GM23338 (cell line): ENCODE data around the gene OR2J3. TPM values are rescaled to one million over a fixed set of nuclear protein-coding genes. Genes with fewer than 3 reads are reported as not detected.

Source experiments
- ATAC-seq: fragments of 200-7000 bp; cut with Tn5 transposase; 3 replicates; pipeline ENCODE4 v1.9.1; 2020
- DNase-seq: peaks from one replicate; pipeline ENCODE4 v3.0.0-alpha.2; 2015; ENCODE audit warnings: low spot score
- H2AFZ ChIP-seq: fragments of 200-600 bp; sonication (generic); 2 replicates; pipeline ENCODE4 v1.8.0; 2016; ENCODE audit warnings: antibody characterized with exemption, mild to moderate bottlenecking, moderate library complexity
- H3F3A ChIP-seq: fragments of 200-600 bp; sonication (generic); replicated peaks from 2 replicates; pipeline ENCODE4 v1.8.0; 2017; ENCODE audit warnings: antibody characterized with exemption, mixed run types, low read depth
- H3K27ac ChIP-seq: fragments of 200-600 bp; sonication (generic); 2 replicates; pipeline ENCODE4 v1.6.1; 2016; ENCODE audit warnings: low read depth
- H3K27me3 ChIP-seq: fragments of 200-600 bp; sonication (generic); 2 replicates; pipeline ENCODE4 v1.8.0; 2016; ENCODE audit warnings: mild to moderate bottlenecking, mixed run types, moderate library complexity; ENCODE audit not compliant: insufficient read depth
- H3K36me3 ChIP-seq: fragments of 200-600 bp; sonication (generic); 2 replicates; pipeline ENCODE4 v1.8.0; 2016; ENCODE audit warnings: mild to moderate bottlenecking; ENCODE audit not compliant: insufficient read depth
- H3K4me1 ChIP-seq: fragments of 200-600 bp; sonication (generic); 2 replicates; pipeline ENCODE4 v1.8.0; 2016; ENCODE audit warnings: mild to moderate bottlenecking, moderate library complexity; ENCODE audit not compliant: insufficient read depth
- H3K4me2 ChIP-seq: fragments of 200-600 bp; sonication (generic); 2 replicates; pipeline ENCODE4 v1.7.1; 2017; ENCODE audit warnings: mixed run types
- H3K4me3 ChIP-seq: fragments of 200-600 bp; sonication (generic); 2 replicates; pipeline ENCODE4 v1.6.1; 2016; ENCODE audit warnings: mixed run types
- H3K79me2 ChIP-seq: fragments of 200-600 bp; sonication (generic); replicated peaks from 2 replicates; pipeline ENCODE4 v1.8.0; 2017; ENCODE audit warnings: mild to moderate bottlenecking; ENCODE audit not compliant: insufficient read depth
- H3K9me2 ChIP-seq: fragments of 200-600 bp; sonication (generic); 2 replicates; pipeline ENCODE4 v1.8.0; 2017; ENCODE audit not compliant: insufficient read depth
- H4K20me1 ChIP-seq: fragments of 200-600 bp; sonication (generic); replicated peaks from 2 replicates; pipeline ENCODE4 v1.8.0; 2017; ENCODE audit warnings: mild to moderate bottlenecking; ENCODE audit not compliant: insufficient read depth
- H3K27ac Mint-ChIP-seq: 2 replicates; pipeline ENCODE4 v1.8.0; 2020; ENCODE audit warnings: inconsistent platforms, mild to moderate bottlenecking, moderate library complexity, mixed read lengths
- H3K27me3 Mint-ChIP-seq: 3 replicates; pipeline ENCODE4 v1.8.0; 2022; ENCODE audit warnings: low read depth, mild to moderate bottlenecking, moderate library complexity, mixed read lengths, inconsistent platforms; ENCODE audit not compliant: insufficient read depth, poor library complexity
- H3K36me3 Mint-ChIP-seq: 3 replicates; pipeline ENCODE4 v1.8.0; 2021; ENCODE audit warnings: low read depth, mild to moderate bottlenecking, inconsistent platforms, moderate library complexity, mixed read lengths
- H3K4me1 Mint-ChIP-seq: 3 replicates; pipeline ENCODE4 v1.8.0; 2020; ENCODE audit warnings: mild to moderate bottlenecking, inconsistent platforms, mixed read lengths
- H3K4me3 Mint-ChIP-seq: 3 replicates; pipeline ENCODE4 v1.8.0; 2021; ENCODE audit warnings: moderate library complexity, mild to moderate bottlenecking, inconsistent platforms, mixed read lengths
- H3K9me3 Mint-ChIP-seq: 3 replicates; pipeline ENCODE4 v1.8.0; 2020; ENCODE audit warnings: moderate library complexity, mild to moderate bottlenecking, inconsistent platforms, mixed read lengths
- CREB1 ChIP-seq: fragments of 250-450 bp; sonication (Bioruptor Pico); IDR thresholded peaks from 2 replicates; pipeline ENCODE4 v1.5.0; 2020; ENCODE audit warnings: low read depth, mild to moderate bottlenecking, moderate library complexity
- ETS1 ChIP-seq: IDR thresholded peaks from 2 replicates; pipeline ENCODE4 v1.6.1; 2016; ENCODE audit warnings: antibody characterized with exemption
- EZH2 ChIP-seq: fragments of 200-600 bp; sonication (generic); IDR thresholded peaks from one replicate; pipeline ENCODE4 v1.8.0; 2017; ENCODE audit warnings: antibody characterized with exemption, mild to moderate bottlenecking, low read depth; ENCODE audit not compliant: unreplicated experiment
- EZH2phosphoT487 ChIP-seq: fragments of 200-600 bp; sonication (generic); IDR thresholded peaks from one replicate; pipeline ENCODE4 v1.8.1; 2018; ENCODE audit warnings: antibody characterized with exemption; ENCODE audit not compliant: unreplicated experiment
- JUNB ChIP-seq: IDR thresholded peaks from one replicate; pipeline ENCODE4 v1.6.1; 2016; ENCODE audit warnings: antibody characterized with exemption; ENCODE audit not compliant: unreplicated experiment
- POLR2AphosphoS5 ChIP-seq: IDR thresholded peaks from 2 replicates; pipeline ENCODE4 v1.6.1; 2016; ENCODE audit warnings: antibody characterized with exemption, low read depth
- ZNF114 ChIP-seq: fragments of 250-450 bp; sonication (Bioruptor Pico); IDR thresholded peaks from 2 replicates; pipeline ENCODE4 v1.5.0; 2020; ENCODE audit warnings: mild to moderate bottlenecking, moderate library complexity
- ZNF331 ChIP-seq: fragments of 250-450 bp; sonication (Bioruptor Pico); IDR thresholded peaks from 2 replicates; pipeline ENCODE4 v1.5.0; 2020; ENCODE audit warnings: low read depth, mild to moderate bottlenecking, moderate library complexity
- polyA plus RNA-seq: library from polyadenylated mRNA; unstranded; fragments of >200 nt; fragmentation: Nextera tagmentation; extraction: Ambion mirVana; gene quantifications from 2 replicates; pipeline ENCODE4 v1.2.1, GENCODE V29; 2016
- total RNA-seq: library from RNA; depleted of rRNA; stranded (reverse); fragments of >200 nt; shearing (Covaris generic); gene quantifications from 2 replicates; pipeline ENCODE4 v1.2.3, GENCODE V29; 2014
- TF ChIP-seq, protein P1 (sequence below), 2 experiments: fragments of 200-600 bp in 1 of 2; sonication (generic) in 1 of 2; conservative IDR thresholded peaks; 2 replicates each; pipeline versions ENCODE4 v1.5.1 to v1.6.1; 2016 to 2017; ENCODE audit warnings: antibody characterized with exemption in 2 of 2, low read depth in 2 of 2, mild to moderate bottlenecking in 2 of 2, moderate library complexity in 1 of 2
- TF ChIP-seq, protein P2 (sequence below): IDR thresholded peaks from one replicate; pipeline ENCODE4 v1.6.1; 2018; ENCODE audit warnings: antibody characterized with exemption; ENCODE audit not compliant: unreplicated experiment

The OR2J3 gene
- total and polyA plus RNA-seq, 2 experiments from 2014 or later: 0.35 TPM; not detected in 1

- TF ChIP-seq, protein P1, sequence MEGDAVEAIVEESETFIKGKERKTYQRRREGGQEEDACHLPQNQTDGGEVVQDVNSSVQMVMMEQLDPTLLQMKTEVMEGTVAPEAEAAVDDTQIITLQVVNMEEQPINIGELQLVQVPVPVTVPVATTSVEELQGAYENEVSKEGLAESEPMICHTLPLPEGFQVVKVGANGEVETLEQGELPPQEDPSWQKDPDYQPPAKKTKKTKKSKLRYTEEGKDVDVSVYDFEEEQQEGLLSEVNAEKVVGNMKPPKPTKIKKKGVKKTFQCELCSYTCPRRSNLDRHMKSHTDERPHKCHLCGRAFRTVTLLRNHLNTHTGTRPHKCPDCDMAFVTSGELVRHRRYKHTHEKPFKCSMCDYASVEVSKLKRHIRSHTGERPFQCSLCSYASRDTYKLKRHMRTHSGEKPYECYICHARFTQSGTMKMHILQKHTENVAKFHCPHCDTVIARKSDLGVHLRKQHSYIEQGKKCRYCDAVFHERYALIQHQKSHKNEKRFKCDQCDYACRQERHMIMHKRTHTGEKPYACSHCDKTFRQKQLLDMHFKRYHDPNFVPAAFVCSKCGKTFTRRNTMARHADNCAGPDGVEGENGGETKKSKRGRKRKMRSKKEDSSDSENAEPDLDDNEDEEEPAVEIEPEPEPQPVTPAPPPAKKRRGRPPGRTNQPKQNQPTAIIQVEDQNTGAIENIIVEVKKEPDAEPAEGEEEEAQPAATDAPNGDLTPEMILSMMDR (conservative IDR thresholded peaks at IDR 0.05; ENCODE audit: low read depth in 2 of 2): no peak
- TF ChIP-seq ZNF114 (CRISPR knock-in tag): no peak
- TF ChIP-seq ETS1: no peak
- TF ChIP-seq ZNF331 (CRISPR knock-in tag): no peak
- TF ChIP-seq EZH2phosphoT487: no peak
- TF ChIP-seq EZH2: no peak
- TF ChIP-seq POLR2AphosphoS5: no peak
- no peak for TF ChIP-seq CREB1
- TF ChIP-seq, protein P2, sequence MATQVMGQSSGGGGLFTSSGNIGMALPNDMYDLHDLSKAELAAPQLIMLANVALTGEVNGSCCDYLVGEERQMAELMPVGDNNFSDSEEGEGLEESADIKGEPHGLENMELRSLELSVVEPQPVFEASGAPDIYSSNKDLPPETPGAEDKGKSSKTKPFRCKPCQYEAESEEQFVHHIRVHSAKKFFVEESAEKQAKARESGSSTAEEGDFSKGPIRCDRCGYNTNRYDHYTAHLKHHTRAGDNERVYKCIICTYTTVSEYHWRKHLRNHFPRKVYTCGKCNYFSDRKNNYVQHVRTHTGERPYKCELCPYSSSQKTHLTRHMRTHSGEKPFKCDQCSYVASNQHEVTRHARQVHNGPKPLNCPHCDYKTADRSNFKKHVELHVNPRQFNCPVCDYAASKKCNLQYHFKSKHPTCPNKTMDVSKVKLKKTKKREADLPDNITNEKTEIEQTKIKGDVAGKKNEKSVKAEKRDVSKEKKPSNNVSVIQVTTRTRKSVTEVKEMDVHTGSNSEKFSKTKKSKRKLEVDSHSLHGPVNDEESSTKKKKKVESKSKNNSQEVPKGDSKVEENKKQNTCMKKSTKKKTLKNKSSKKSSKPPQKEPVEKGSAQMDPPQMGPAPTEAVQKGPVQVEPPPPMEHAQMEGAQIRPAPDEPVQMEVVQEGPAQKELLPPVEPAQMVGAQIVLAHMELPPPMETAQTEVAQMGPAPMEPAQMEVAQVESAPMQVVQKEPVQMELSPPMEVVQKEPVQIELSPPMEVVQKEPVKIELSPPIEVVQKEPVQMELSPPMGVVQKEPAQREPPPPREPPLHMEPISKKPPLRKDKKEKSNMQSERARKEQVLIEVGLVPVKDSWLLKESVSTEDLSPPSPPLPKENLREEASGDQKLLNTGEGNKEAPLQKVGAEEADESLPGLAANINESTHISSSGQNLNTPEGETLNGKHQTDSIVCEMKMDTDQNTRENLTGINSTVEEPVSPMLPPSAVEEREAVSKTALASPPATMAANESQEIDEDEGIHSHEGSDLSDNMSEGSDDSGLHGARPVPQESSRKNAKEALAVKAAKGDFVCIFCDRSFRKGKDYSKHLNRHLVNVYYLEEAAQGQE: no peak
These were observed 10.1 kb upstream of the OR2J3 start (continued) for GRCh38 chr6:29097803-29098202.

DNA sequence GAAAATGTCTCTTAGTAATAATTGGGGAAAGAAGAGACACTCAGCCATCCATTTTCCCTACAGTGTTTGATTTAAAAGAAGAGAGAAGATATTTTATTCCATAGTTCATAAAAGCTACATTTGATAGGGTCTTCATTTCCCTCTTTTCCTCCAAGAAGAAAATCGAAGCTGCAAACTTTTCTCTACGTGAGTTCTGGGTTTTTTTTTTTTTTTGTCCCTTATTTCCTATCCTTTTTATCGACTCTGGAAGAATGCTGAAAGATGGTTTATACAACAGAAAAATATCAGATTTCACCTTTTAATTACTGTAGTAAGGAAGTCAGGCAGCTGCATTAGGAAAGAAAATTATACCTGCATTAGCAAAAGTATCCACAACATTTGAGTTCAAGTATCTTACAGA is 8.7 kb upstream of the OR2J3 start, which contains the start of gene OR2J1:
Gene OR2J1 (plus strand): TSS at position 301 of the 400 bp plus-strand sequence. CDS start 1,453 bp downstream, outside the sequence.
- no peak for DNase-seq
- no peaks in the 10 kb centered on the region for H3K36me3 Mint-ChIP-seq
- TF ChIP-seq, protein P1 (conservative IDR thresholded peaks at IDR 0.05; ENCODE audit: low read depth in 2 of 2): no peak
- TF ChIP-seq JUNB (no peak), EZH2phosphoT487 (no peak), EZH2 (no peak)
- TF ChIP-seq, protein P2: no peak

More for the DNA sequence above, 8.7 kb upstream of the OR2J3 start, which contains the start of gene OR2J1:
- no peaks in the 10 kb centered on the region for H3K9me2 ChIP-seq
- no peaks in the 10 kb centered on the region for H3F3A ChIP-seq
- no peaks in the 10 kb centered on the region for H4K20me1 ChIP-seq
- Mint-ChIP-seq H3K27me3 (peaks cover 1% of the 10 kb centered on the region), H3K4me3 (no peak within 1 kb of the TSS), H3K9me3 (no peaks in the 10 kb centered on the region), H3K27ac (no peak within 1 kb of the TSS), H3K4me1 (no peaks in the 10 kb centered on the region)
- no peak within 1 kb of the TSS for H3K27ac ChIP-seq
- H3K4me3 ChIP-seq: no peak within 1 kb of the TSS
- no peak within 1 kb of the TSS for H2AFZ ChIP-seq
- H3K27me3 ChIP-seq: no peaks in the 10 kb centered on the region
- no peaks in the 10 kb centered on the region for H3K79me2 ChIP-seq
- ATAC-seq: no peak
- no peaks in the 10 kb centered on the region for H3K36me3 ChIP-seq
- H3K4me1 ChIP-seq: no peaks in the 10 kb centered on the region
- H3K4me2 ChIP-seq: no peak within 1 kb of the TSS
